ENCODE results near the gene UCP3. TPM values are rescaled to one million over a fixed set of nuclear protein-coding genes. Genes with fewer than 3 reads are reported as not detected.

Gene UCP3
- total and polyA plus RNA-seq, 4 donors = 0.07 to 1.3 (median 0.34) TPM

GRCh38 chr11:74007691-74008372 is 1.1 kb downstream of the UCP3 start:
- no peaks in the 10 kb centered on the region for H3K27me3 ChIP-seq (ENCODE audit: control insufficient read depth in 4 of 4, insufficient read depth in 4 of 4, low read length in 3 of 4)
- H3K36me3 ChIP-seq (ENCODE audit: control insufficient read depth in 4 of 4, insufficient read depth in 3 of 4, low read depth in 1 of 4, low read length in 3 of 4) = peaks cover 0 to 5% (median 0%) of the 10 kb centered on the region in 4 donors
- peaks cover 0 to 5% (median 3%) of the 10 kb centered on the region in 4 donors for H3K4me1 ChIP-seq (ENCODE audit: control insufficient read depth in 4 of 4, insufficient read depth in 4 of 4, low read length in 3 of 4)
- DNase-seq (ENCODE audit: low spot score) = peak; percentile 32
- H3K27ac ChIP-seq (ENCODE audit: low read depth in 1 of 2, low read length in 2 of 2) = no peak overlapping the region
- H3K9me3 ChIP-seq (ENCODE audit: control insufficient read depth in 4 of 4, low read length in 3 of 4) = no peaks in the 10 kb centered on the region
- no peak overlapping the region for H3K9ac ChIP-seq (ENCODE audit: low read depth in 1 of 2, low read length in 2 of 2)
- WGBS = 93% methylated on average over 6 of the region's 6 CpGs
- H3K4me3 ChIP-seq (ENCODE audit: low read depth in 1 of 3, low read length in 3 of 3) = no peak overlapping the region
- TF ChIP-seq TAF1 (conservative IDR thresholded peaks at IDR 0.05) (no peak), CTCF (IDR thresholded peaks at IDR 0.05; ENCODE audit: low read depth, low read length, missing input control) (no peak), REST (IDR thresholded peaks at IDR 0.05) (no peak), RAD21 (IDR thresholded peaks at IDR 0.05) (no peak), GABPA (IDR thresholded peaks at IDR 0.05 in 1 of 2, conservative IDR thresholded peaks at IDR 0.05 in 1 of 2) (no peak), YY1 (IDR thresholded peaks at IDR 0.05) (no peak), NR2F2 (IDR thresholded peaks at IDR 0.05) (no peak), HNF4A (conservative IDR thresholded peaks at IDR 0.05) (no peak), MAX (IDR thresholded peaks at IDR 0.05) (no peak), ATF3 (IDR thresholded peaks at IDR 0.05) (no peak), FOXA1 (IDR thresholded peaks at IDR 0.05) (no peak)

GRCh38 chr11:74006743-74007304 is 2.1 kb downstream of the UCP3 start:
- peaks cover 0 to 5% (median 3%) of the 10 kb centered on the region in 4 donors for H3K4me1 ChIP-seq (ENCODE audit: control insufficient read depth in 4 of 4, insufficient read depth in 4 of 4, low read length in 3 of 4)
- peaks cover 0 to 5% (median 0%) of the 10 kb centered on the region in 4 donors for H3K36me3 ChIP-seq (ENCODE audit: control insufficient read depth in 4 of 4, insufficient read depth in 3 of 4, low read depth in 1 of 4, low read length in 3 of 4)
- peak; percentile 38 for DNase-seq (ENCODE audit: low spot score)
- WGBS = 64% methylated on average over 7 of the region's 7 CpGs
- no peak overlapping the region for H3K27ac ChIP-seq (ENCODE audit: low read depth in 1 of 2, low read length in 2 of 2)
- no peaks in the 10 kb centered on the region for H3K9me3 ChIP-seq (ENCODE audit: control insufficient read depth in 4 of 4, low read length in 3 of 4)
- H3K4me3 ChIP-seq (ENCODE audit: low read depth in 1 of 3, low read length in 3 of 3) = no peak overlapping the region
- no peaks in the 10 kb centered on the region for H3K27me3 ChIP-seq (ENCODE audit: control insufficient read depth in 4 of 4, insufficient read depth in 4 of 4, low read length in 3 of 4)
- no peak overlapping the region for H3K9ac ChIP-seq (ENCODE audit: low read depth in 1 of 2, low read length in 2 of 2)
- TF ChIP-seq FOXA2 (IDR thresholded peaks at IDR 0.05) (no peak), HNF4G (IDR thresholded peaks at IDR 0.05) (peak; percentile 31), RXRA (IDR thresholded peaks at IDR 0.05) (peak in 1 of 2 donors; percentile 22), HNF4A (conservative IDR thresholded peaks at IDR 0.05) (peak; percentile 70 to 86)
